Diencephalon (tissue), 1 donor: ENCODE data around the gene ADGRL2. TPM values are rescaled to one million over a fixed set of nuclear protein-coding genes. Genes with fewer than 3 reads are reported as not detected.

ENCODE experiments used
- total RNA-seq: library from RNA; depleted of rRNA; stranded (reverse); fragments of >200 nt; gene quantifications from one replicate; pipeline ENCODE4 v1.2.3, GENCODE V29; 2014

Gene ADGRL2
- total RNA-seq = 164 TPM

DNA sequence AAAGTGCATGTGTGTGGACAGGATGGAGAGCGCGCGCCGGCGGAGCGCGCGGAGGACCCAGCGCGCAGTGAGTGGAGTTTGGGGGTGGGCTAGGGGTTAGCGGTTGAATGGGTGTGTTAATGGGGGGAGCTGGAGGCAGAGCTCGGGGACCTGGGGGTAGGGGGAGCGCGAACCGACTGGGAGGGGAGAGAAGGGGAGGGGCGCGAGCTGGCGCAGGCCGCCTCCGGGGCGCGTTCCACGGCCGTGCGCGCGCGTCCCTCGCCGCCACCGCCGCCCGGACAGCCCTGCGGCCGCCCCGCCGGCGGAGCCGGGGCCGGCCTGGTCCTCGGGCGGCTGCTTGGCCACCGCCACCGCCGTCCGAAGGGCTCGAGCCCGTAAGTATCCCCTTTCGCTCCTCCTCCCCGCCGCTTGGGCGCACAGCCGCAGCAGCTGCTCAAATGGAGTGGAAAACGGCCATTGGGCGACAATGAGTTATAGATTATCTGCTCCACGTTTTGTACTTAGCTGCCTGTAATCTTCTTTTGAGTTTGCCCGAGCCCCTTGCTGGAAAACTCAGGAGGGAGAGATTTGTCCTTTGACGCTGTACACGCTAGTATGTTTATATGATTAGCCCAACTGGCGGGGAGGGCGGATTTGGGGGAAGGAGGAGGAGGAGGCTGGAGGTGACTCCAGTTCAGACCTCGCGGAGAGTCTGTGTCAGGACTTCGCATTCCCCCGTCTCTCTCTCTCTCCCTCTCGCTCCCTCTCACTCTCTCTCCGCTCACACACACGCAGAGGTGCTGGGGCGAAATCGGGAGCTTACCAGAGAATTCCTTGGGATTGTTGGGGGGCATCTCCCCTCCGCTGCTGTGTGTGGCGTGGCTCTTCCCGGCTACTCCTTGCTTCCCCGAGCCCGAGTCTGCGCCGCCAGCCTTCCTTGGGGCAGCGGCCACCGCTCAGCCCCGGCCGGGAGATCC is at the start of gene ADGRL2:
TSS of gene ADGRL2 (plus strand) at position 240 of the 956 bp plus-strand sequence. CDS start 36,051 bp downstream, outside the sequence.

